ENCODE measurements around the gene UNC13C.
"Not testable (repeated sequence)": the region's sequence is repeated elsewhere in the genome, so short reads cannot be mapped to it uniquely, and the experiment has no call there.

Gene UNC13C

GRCh38 chr15:54387799-54388198 is 409.6 kb downstream of the UNC13C start:
- no peak for FAIRE-seq
- no peak for TF ChIP-seq TAF1 (IDR thresholded peaks at IDR 0.05; ENCODE audit: borderline replicate concordance, low read depth, low read length)
- TF ChIP-seq POLR2AphosphoS5 (IDR thresholded peaks at IDR 0.05; ENCODE audit: low read depth, low read length) = no peak
- TF ChIP-seq POLR2A (IDR thresholded peaks at IDR 0.05; ENCODE audit: low read depth, low read length) = no peak
- DNase-seq (ENCODE audit: insufficient read length) = no peak

- no peak for TF ChIP-seq POLR2A (IDR thresholded peaks at IDR 0.05; ENCODE audit: low read depth, low read length)
- TF ChIP-seq POLR2AphosphoS5 (IDR thresholded peaks at IDR 0.05; ENCODE audit: low read depth, low read length) = no peak
- no peak for TF ChIP-seq TAF1 (IDR thresholded peaks at IDR 0.05; ENCODE audit: borderline replicate concordance, low read depth, low read length)
- FAIRE-seq = no peak
- DNase-seq (ENCODE audit: insufficient read length) = no peak
Measured at GRCh38 chr15:54388746-54389145, 410.5 kb downstream of the UNC13C start.

- DNase-seq (ENCODE audit: insufficient read length) (no peak), FAIRE-seq (no peak)
- TF ChIP-seq POLR2AphosphoS5 (IDR thresholded peaks at IDR 0.05; ENCODE audit: low read depth, low read length) (no peak), TAF1 (IDR thresholded peaks at IDR 0.05; ENCODE audit: borderline replicate concordance, low read depth, low read length) (no peak), POLR2A (IDR thresholded peaks at IDR 0.05; ENCODE audit: low read depth, low read length) (no peak)
Measured at GRCh38 chr15:54410481-54410880, 432.2 kb downstream of the UNC13C start.

- DNase-seq (ENCODE audit: insufficient read length) (no peak), FAIRE-seq (no peak)
- no peak for TF ChIP-seq TAF1 (IDR thresholded peaks at IDR 0.05; ENCODE audit: borderline replicate concordance, low read depth, low read length)
- TF ChIP-seq POLR2AphosphoS5 (IDR thresholded peaks at IDR 0.05; ENCODE audit: low read depth, low read length) = no peak
- no peak for TF ChIP-seq POLR2A (IDR thresholded peaks at IDR 0.05; ENCODE audit: low read depth, low read length)
Measured at GRCh38 chr15:54424171-54424570, 445.9 kb downstream of the UNC13C start.

GRCh38 chr15:54428596-54428995 is 450.4 kb downstream of the UNC13C start:
- FAIRE-seq (no peak), DNase-seq (ENCODE audit: insufficient read length) (no peak)
- TF ChIP-seq POLR2AphosphoS5 (IDR thresholded peaks at IDR 0.05; ENCODE audit: low read depth, low read length) (no peak), POLR2A (IDR thresholded peaks at IDR 0.05; ENCODE audit: low read depth, low read length) (no peak), TAF1 (IDR thresholded peaks at IDR 0.05; ENCODE audit: borderline replicate concordance, low read depth, low read length) (no peak)

- not testable (repeated sequence) for FAIRE-seq; DNase-seq (ENCODE audit: insufficient read length)
Measured at GRCh38 chr15:54450288-54450687, 472.0 kb downstream of the UNC13C start.

GRCh38 chr15:54456413-54456812 is 478.2 kb downstream of the UNC13C start:
- FAIRE-seq = no peak
- TF ChIP-seq POLR2A (IDR thresholded peaks at IDR 0.05; ENCODE audit: low read depth, low read length) = no peak
- TF ChIP-seq TAF1 (IDR thresholded peaks at IDR 0.05; ENCODE audit: borderline replicate concordance, low read depth, low read length) = no peak
- no peak for TF ChIP-seq POLR2AphosphoS5 (IDR thresholded peaks at IDR 0.05; ENCODE audit: low read depth, low read length)
- no peak for DNase-seq (ENCODE audit: insufficient read length)

GRCh38 chr15:54462511-54462913 is 484.3 kb downstream of the UNC13C start:
- FAIRE-seq (no peak), DNase-seq (ENCODE audit: insufficient read length) (no peak)
- TF ChIP-seq TAF1 (IDR thresholded peaks at IDR 0.05; ENCODE audit: borderline replicate concordance, low read depth, low read length) = no peak
- TF ChIP-seq POLR2AphosphoS5 (IDR thresholded peaks at IDR 0.05; ENCODE audit: low read depth, low read length) = no peak
- no peak for TF ChIP-seq POLR2A (IDR thresholded peaks at IDR 0.05; ENCODE audit: low read depth, low read length)

- TF ChIP-seq POLR2A (IDR thresholded peaks at IDR 0.05; ENCODE audit: low read depth, low read length) (no peak), POLR2AphosphoS5 (IDR thresholded peaks at IDR 0.05; ENCODE audit: low read depth, low read length) (no peak), TAF1 (IDR thresholded peaks at IDR 0.05; ENCODE audit: borderline replicate concordance, low read depth, low read length) (no peak)
- no peak for DNase-seq (ENCODE audit: insufficient read length)
- no peak for FAIRE-seq
Measured at GRCh38 chr15:54481819-54482218, 503.6 kb downstream of the UNC13C start.

GRCh38 chr15:54482251-54482650 is 504.0 kb downstream of the UNC13C start:
- no peak for FAIRE-seq
- DNase-seq (ENCODE audit: insufficient read length) = no peak
- TF ChIP-seq POLR2AphosphoS5 (IDR thresholded peaks at IDR 0.05; ENCODE audit: low read depth, low read length) = no peak
- no peak for TF ChIP-seq POLR2A (IDR thresholded peaks at IDR 0.05; ENCODE audit: low read depth, low read length)
- no peak for TF ChIP-seq TAF1 (IDR thresholded peaks at IDR 0.05; ENCODE audit: borderline replicate concordance, low read depth, low read length)

- no peak for DNase-seq (ENCODE audit: insufficient read length)
- no peak for TF ChIP-seq POLR2A (IDR thresholded peaks at IDR 0.05; ENCODE audit: low read depth, low read length)
- TF ChIP-seq TAF1 (IDR thresholded peaks at IDR 0.05; ENCODE audit: borderline replicate concordance, low read depth, low read length) = no peak
- TF ChIP-seq POLR2AphosphoS5 (IDR thresholded peaks at IDR 0.05; ENCODE audit: low read depth, low read length) = no peak
- FAIRE-seq = no peak
Measured at GRCh38 chr15:54500330-54500729, 522.1 kb downstream of the UNC13C start.

GRCh38 chr15:54502416-54503075 is 524.3 kb downstream of the UNC13C start:
- FAIRE-seq (no peak), DNase-seq (ENCODE audit: insufficient read length) (no peak)
- TF ChIP-seq TAF1 (IDR thresholded peaks at IDR 0.05; ENCODE audit: borderline replicate concordance, low read depth, low read length) (no peak), POLR2AphosphoS5 (IDR thresholded peaks at IDR 0.05; ENCODE audit: low read depth, low read length) (no peak), POLR2A (IDR thresholded peaks at IDR 0.05; ENCODE audit: low read depth, low read length) (no peak)

All from GM12892 (cell line).